ENCODE results near the gene AP1S3.
"Not testable (repeated sequence)": the region's sequence is repeated elsewhere in the genome, so short reads cannot be mapped to it uniquely, and the experiment has no call there.

Gene AP1S3

DNA sequence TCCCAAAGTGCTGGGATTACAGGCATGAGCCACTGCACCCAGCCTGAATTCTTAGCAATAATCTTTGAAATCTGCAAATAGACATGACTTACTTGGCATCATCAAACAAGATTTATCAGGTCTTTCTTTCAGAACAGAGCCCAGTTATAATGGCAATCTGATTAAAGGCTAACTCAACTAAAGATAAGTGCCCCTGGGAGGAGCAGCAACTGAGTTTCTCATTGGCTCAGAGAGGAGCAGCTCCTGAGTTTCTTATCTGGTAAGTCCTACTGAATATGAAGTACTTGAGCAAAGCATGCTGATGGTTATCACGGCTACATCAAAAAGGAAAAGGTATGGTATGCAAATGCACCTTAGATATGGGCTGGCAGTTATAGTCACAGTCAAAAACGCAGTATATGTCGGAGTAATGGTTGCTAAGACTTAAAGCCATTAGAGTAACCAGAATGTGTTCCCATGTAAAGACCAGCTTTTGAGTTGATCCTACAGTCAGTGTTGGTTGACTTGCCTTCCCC, 15.0 kb upstream of the AP1S3 start:
- no peak for DNase-seq

DNA sequence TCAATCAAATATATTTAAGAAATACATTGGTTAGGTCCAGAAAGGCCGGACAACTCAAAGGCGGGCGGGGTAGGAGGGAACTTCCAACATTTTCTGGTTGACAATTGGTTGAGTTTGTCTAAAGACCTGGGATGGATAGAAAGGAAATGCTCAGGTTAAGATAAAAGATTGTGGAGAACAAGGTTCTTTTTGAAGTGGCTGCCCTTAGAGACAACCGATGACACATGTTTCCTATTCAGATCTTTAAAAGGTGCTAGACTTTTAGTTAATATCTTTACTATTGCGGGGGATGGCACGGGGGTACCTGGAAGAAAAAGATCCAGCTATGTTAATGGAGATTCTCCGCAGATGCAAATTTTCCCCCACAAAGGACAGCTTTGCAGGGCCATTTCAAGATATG, 10.0 kb upstream of the AP1S3 start:
- DNase-seq: no peak

- DNase-seq: no peak
Observed at GRCh38 chr2:223846515-223846914, 9.1 kb upstream of the AP1S3 start.

- no peak for DNase-seq
Observed at GRCh38 chr2:223841436-223842190, 4.2 kb upstream of the AP1S3 start.

GRCh38 chr2:223835701-223836532, 1.5 kb downstream of the AP1S3 start:
- DNase-seq: peak; percentile 63

DNA sequence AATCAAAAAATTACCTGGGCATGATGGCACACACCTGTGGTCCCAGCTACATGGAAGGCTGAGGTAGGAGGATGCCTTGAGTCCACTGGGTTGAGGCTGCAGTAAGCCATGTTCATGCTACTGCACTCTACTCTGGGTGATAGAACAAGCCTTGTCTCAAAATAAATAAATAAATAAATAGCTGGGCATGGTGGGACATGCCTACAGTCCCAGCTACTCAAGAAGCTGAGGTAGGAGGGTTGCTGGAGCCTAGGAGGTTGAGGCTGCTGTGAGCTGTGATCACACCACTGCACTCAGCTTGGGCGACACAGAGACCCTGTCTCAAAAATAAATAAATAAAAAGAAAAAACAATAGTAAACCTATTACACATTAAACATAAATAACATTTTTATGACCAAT, 3.0 kb downstream of the AP1S3 start:
- DNase-seq: no peak

GRCh38 chr2:223832241-223832903, 5.0 kb downstream of the AP1S3 start:
- no peak for DNase-seq

GRCh38 chr2:223829128-223829527, 8.3 kb downstream of the AP1S3 start:
- no peak for DNase-seq

DNA sequence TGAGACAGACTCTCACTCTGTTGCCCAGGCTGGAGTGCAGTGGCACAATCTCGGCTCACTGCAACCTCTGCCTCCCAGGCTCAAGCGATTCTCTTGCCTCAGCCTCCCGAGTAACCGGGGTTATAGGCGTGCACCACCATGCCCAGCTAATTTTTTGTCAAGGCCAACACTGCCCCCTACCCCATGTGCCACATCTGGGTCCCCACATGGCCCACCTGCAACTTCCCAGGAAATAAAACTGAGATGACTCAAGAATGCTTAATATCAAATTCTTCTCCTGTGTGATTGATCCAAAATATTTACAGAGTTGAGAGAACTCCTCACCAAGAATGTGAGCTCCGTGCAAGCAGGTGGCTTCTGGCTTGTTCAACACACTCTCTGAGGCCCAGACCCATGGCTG, 9.1 kb downstream of the AP1S3 start:
- no peak for DNase-seq

DNA sequence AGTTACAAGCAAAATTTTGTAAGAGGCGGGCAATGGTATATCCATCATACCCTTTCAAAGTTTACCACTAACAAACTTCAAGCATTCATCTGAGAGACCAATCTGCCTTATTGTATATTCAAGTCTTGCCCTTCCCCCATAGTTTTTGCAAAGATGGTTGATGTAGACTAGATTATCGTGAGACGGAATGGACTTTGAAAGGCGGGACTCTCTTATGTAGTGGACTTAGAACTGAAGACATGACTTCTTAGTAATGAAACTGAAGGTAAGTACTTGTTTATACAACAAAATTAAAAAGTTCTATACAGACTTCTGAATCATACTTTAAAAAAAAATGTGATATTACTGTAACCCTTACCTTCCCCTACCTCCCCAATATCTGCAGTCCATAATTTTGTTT, 10.4 kb downstream of the AP1S3 start:
- DNase-seq: no peak

- no peak for DNase-seq
Observed at GRCh38 chr2:223824301-223824700, 13.1 kb downstream of the AP1S3 start.

DNA sequence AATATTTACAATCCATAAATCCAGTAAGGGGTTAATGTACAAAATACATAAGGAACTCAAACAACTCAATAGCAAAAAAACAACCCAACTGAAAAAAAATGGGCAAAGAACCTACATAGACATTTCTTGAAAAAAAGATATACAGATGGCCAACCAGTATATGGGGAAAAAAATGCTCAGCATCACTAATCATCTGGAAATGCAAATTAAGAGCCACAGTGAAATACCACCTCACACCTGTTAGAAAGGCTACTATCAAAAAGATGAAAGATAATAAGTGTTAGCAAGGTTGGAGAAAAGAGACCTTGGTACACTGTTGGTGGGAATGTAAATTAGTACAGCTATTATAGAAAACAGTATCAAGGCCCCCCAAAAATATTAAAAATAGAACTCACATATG, 14.6 kb downstream of the AP1S3 start:
- DNase-seq: no peak

- DNase-seq: no peak
Observed at GRCh38 chr2:223820549-223820948, 16.8 kb downstream of the AP1S3 start.

GRCh38 chr2:223819891-223820290, 17.5 kb downstream of the AP1S3 start:
- no peak for DNase-seq

- no peak for DNase-seq
Observed at GRCh38 chr2:223815884-223816570, 21.4 kb downstream of the AP1S3 start.

- no peak for DNase-seq
Observed at GRCh38 chr2:223815186-223815883, 22.0 kb downstream of the AP1S3 start.

DNA sequence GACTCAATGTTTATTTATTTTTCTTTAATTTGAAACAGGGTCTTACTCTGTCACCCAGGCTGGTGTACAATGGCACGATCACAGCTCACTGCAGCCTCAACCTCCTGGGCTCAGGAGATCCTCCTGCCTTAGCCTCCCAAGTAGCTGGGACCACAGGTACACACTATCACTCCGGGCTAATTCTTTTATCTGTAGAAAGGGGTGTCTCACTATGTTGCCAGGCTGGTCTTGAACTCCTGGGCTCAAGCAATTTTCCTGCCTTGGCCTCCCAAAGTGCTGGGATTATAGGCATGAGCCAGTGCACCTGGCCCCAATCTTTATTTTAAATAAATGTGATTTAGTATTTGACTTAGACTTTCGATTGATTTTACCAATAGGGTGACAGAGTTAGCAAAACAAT, 22.6 kb downstream of the AP1S3 start:
- not testable (repeated sequence) for DNase-seq

DNA sequence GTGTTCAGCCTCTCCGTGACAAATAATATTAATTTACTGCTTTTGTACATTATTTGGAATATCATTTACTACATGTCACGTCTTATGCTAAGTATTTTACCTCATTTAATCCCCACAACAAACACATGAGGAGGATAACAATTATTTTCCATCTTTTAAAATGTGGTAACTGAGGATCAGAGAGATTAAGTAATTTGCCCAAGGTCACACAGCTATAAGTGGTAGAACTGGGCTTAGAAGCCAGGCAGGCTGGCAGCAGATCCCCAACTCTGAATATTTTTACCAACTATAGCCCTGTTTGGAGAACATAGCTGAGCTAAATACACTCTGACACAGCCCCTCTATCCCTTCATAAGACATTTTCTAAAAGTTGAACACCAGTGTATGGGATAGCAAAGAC, 24.1 kb downstream of the AP1S3 start:
- DNase-seq: no peak

DNA sequence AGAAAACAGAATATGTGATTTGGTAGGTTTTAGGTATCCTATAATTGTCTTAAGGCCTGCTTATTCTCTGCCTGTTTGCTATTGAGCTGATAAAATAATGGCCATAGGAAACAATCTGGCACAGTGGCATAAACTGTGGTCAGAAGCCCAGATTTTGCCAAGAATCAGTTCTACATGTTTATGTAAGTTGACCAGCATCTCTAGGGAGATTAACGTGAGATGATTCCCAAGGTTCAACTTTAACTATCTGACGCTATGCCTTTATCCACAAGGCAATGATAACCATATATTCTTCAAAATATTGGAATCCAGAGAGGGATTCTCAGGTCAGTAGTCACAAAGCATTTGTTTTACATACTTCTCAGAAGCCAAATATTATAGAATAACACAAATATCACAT, 25.6 kb downstream of the AP1S3 start:
- DNase-seq: no peak

GRCh38 chr2:223805008-223805407, 32.4 kb downstream of the AP1S3 start:
- DNase-seq: no peak

DNA sequence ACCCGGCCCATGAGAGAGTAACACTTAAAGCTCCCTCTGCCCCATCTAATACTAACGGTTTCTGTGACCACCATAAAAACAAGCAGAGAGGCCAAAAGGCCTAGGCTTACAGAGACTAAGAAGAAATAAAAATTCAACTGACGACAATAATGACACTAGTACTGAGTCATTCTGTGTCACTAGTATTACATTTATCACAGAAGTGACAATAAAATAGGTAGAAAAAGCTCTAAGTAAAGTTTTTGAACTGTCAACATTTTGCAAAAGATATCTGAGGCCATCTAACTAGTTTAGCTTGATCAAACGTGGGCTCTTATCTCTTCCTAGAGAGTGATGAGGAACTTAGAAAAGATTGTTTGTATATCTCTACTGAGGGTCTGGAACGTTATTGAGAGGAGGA, 35.6 kb downstream of the AP1S3 start:
- peak; percentile 35 for DNase-seq

DNA sequence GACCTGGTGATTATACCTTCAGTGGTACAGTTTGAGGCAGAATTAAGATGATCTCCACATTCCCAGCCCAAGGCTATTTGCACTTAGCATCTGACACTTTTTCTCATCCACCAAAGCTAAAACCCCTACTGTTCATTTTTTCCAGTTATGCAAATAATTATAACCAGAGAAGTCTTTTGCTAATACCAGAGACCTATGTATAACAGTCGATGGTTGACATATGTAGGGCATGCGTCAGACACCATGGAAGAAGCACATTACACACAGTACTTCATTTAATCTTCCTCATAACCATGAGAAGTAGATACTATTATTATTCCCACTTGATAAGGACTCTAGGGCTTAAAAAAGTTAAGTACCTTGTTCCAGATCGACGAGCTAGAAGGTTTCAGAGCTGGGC, 36.5 kb downstream of the AP1S3 start:
- no peak for DNase-seq
